Measurements from ENCODE around the gene AGBL4. TPM values are rescaled to one million over a fixed set of nuclear protein-coding genes. Genes with fewer than 3 reads are reported as not detected.

The AGBL4 gene
- total RNA-seq, 4 donors from 2014 or later = 0.19 to 1.0 (median 1.0) TPM; not detected in 1

GRCh38 chr1:48668339-48668738, 1355.4 kb downstream of the AGBL4 start:
- 86% methylated on average over 2 of the region's 2 CpGs for WGBS
- H3K4me1 ChIP-seq = no peaks in the 10 kb centered on the region
- H3K27ac ChIP-seq = no peak overlapping the region
- no peaks in the 10 kb centered on the region for H3K36me3 ChIP-seq
- H3K27me3 ChIP-seq = no peaks in the 10 kb centered on the region
- no peaks in the 10 kb centered on the region for H3K9me3 ChIP-seq
- TF ChIP-seq POLR2AphosphoS5 (IDR thresholded peaks at IDR 0.05) = no peak
- no peak for TF ChIP-seq POLR2A (IDR thresholded peaks at IDR 0.05)
- TF ChIP-seq EP300 (IDR thresholded peaks at IDR 0.05) = no peak
- TF ChIP-seq CTCF (IDR thresholded peaks at IDR 0.05) = no peak
- no peak overlapping the region for H3K4me3 ChIP-seq
- no peak for DNase-seq (ENCODE audit: low spot score in 2 of 2)

DNA sequence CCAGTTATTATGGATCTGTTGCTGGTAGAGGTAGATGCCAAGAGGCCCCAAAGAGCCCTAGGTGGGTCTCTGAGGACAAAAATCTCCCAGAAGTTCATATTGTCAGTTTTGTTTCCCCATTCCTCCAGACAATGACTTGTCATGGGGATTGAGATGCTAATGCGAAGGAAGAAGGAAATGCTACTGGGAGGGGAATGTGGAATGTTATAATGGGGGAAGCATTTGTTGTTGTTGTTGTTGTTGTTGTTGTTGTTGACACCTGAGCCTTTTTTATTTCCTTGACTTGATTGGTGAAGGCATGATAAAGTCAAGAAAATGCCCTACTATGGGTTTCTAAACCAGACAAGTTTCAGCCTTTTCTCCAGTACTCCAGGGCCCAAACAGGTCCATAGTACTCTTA, 1356.0 kb downstream of the AGBL4 start:
- no peaks in the 10 kb centered on the region for H3K4me1 ChIP-seq
- H3K4me3 ChIP-seq = no peak overlapping the region
- TF ChIP-seq POLR2A (IDR thresholded peaks at IDR 0.05) = no peak
- no peak for TF ChIP-seq CTCF (IDR thresholded peaks at IDR 0.05)
- no peak for TF ChIP-seq EP300 (IDR thresholded peaks at IDR 0.05)
- no peak for DNase-seq (ENCODE audit: low spot score in 2 of 2)
- H3K27me3 ChIP-seq = no peaks in the 10 kb centered on the region
- no peaks in the 10 kb centered on the region for H3K9me3 ChIP-seq
- H3K36me3 ChIP-seq = no peaks in the 10 kb centered on the region
- no peak overlapping the region for H3K27ac ChIP-seq
- 86% methylated on average over 1 of the region's 1 CpG for WGBS

- H3K36me3 ChIP-seq = no peaks in the 10 kb centered on the region
- WGBS = 80% methylated on average over 6 of the region's 6 CpGs
- no peak overlapping the region for H3K4me3 ChIP-seq
- DNase-seq (ENCODE audit: low spot score in 2 of 2) = no peak
- H3K9me3 ChIP-seq = no peaks in the 10 kb centered on the region
- no peaks in the 10 kb centered on the region for H3K27me3 ChIP-seq
- no peaks in the 10 kb centered on the region for H3K4me1 ChIP-seq
- H3K27ac ChIP-seq = no peak overlapping the region
- no peak for TF ChIP-seq CTCF (IDR thresholded peaks at IDR 0.05)
- no peak for TF ChIP-seq EP300 (IDR thresholded peaks at IDR 0.05)
- TF ChIP-seq POLR2AphosphoS5 (IDR thresholded peaks at IDR 0.05) = no peak
Observed at GRCh38 chr1:48665708-48666407, 1357.9 kb downstream of the AGBL4 start.

DNA sequence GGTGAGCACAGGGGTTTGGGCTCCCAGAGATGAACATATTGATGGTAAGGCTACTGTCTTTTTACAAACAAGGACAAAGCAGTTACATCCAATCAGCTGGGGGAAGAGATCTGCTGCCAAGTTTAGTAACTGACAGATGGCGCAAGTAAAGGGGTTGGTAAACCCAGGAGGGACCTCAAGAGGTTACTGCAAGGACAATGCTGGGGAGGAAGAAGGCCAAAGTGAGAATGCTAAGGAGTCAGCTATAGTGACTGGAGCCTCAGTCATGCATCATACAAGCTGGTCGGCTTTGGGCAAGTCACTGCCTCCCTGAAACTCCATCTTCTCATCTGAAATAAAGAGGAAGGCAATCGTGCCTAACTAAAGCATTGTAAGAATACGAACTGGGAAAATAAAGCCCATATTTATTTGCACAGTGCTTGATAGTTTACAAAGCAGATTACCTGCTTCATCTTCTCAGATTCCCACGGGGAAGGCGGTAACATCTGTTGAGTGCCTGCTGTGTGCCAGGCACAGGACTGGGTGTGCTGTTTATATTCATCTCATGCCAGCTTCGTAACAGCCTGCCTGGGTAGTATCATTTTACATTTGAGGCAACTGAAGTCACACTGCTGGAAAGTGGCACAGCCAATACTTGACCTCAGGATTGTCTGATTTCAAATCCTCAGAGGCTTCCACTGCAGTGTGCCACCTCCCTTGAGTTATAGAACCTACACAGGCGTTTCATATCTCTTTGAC, 1361.9 kb downstream of the AGBL4 start:
- WGBS = 80% methylated on average over 8 of the region's 8 CpGs
- Histone ChIP-seq H3K36me3 (no peaks in the 10 kb centered on the region), H3K27me3 (no peaks in the 10 kb centered on the region), H3K4me1 (no peaks in the 10 kb centered on the region), H3K27ac (no peak overlapping the region), H3K4me3 (no peak overlapping the region), H3K9me3 (no peaks in the 10 kb centered on the region)
- no peak for DNase-seq (ENCODE audit: low spot score in 2 of 2)
- TF ChIP-seq CTCF (IDR thresholded peaks at IDR 0.05) (no peak), EP300 (IDR thresholded peaks at IDR 0.05) (no peak), POLR2AphosphoS5 (IDR thresholded peaks at IDR 0.05) (no peak), POLR2A (IDR thresholded peaks at IDR 0.05) (no peak)

DNA sequence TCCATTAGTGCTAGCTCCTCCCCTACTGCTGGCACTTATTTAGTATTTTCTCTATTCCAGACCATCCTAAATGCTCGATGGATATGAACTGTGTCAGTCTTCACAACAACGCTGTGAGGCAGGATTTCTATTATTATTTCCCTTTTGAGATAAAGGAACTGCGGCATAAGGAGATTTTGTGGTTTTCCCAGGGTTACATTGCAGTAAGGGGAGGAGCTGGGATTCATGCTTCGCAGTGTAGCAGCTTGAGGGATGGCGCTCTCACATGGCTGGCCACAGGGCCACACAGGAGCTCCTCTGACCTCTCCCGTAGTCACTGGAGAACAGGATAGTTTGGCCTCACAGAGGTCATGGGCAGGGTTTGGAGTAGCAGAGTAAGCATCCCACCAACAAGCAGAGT, 1364.0 kb downstream of the AGBL4 start:
- no peak for DNase-seq (ENCODE audit: low spot score in 2 of 2)
- Histone ChIP-seq H3K27ac (no peak overlapping the region), H3K4me1 (no peaks in the 10 kb centered on the region), H3K27me3 (no peaks in the 10 kb centered on the region), H3K4me3 (no peak overlapping the region), H3K9me3 (no peaks in the 10 kb centered on the region), H3K36me3 (no peaks in the 10 kb centered on the region)
- TF ChIP-seq POLR2AphosphoS5 (IDR thresholded peaks at IDR 0.05) (no peak), CTCF (IDR thresholded peaks at IDR 0.05) (no peak), EP300 (IDR thresholded peaks at IDR 0.05) (no peak), POLR2A (IDR thresholded peaks at IDR 0.05) (no peak)
- WGBS = 82% methylated on average over 6 of the region's 6 CpGs
